Tibial nerve (tissue), 4 donors: Measurements from ENCODE around the gene SPATA16. TPM values are rescaled to one million over a fixed set of nuclear protein-coding genes. Genes with fewer than 3 reads are reported as not detected.

ENCODE experiments used
- DNase-seq, 2 donors: peaks; one replicate each; pipeline ENCODE4 v3.0.0-alpha.2; 2019; ENCODE audit warnings: low spot score in 2 of 2
- H3K27ac ChIP-seq, 4 donors: fragments of 200-600 bp; sonication (generic) in 3 of 4; one replicate each; pipeline ENCODE4 v1.5.1; 2017 to 2019; ENCODE audit warnings: mild to moderate bottlenecking in 1 of 4
- H3K27me3 ChIP-seq, 2 donors: fragments of 200-600 bp; sonication (generic) in 1 of 2; one replicate each; pipeline versions ENCODE4 v1.5.1 to v1.6.0; 2017 to 2019
- H3K36me3 ChIP-seq, 3 donors: fragments of 200-600 bp; sonication (generic); one replicate each; pipeline ENCODE4 v1.5.1; 2018 to 2019
- H3K4me1 ChIP-seq, 4 donors: fragments of 200-600 bp; sonication (generic) in 3 of 4; one replicate each; pipeline ENCODE4 v1.5.1; 2017 to 2019
- H3K4me3 ChIP-seq, 4 donors: fragments of 200-600 bp; sonication (generic) in 3 of 4; one replicate each; pipeline ENCODE4 v1.5.1; 2017 to 2019; ENCODE audit warnings: mild to moderate bottlenecking in 1 of 4, moderate library complexity in 1 of 4
- H3K9me3 ChIP-seq, 4 donors: fragments of 200-600 bp; sonication (generic) in 3 of 4; one replicate each; pipeline ENCODE4 v1.5.1; 2017 to 2019
- EP300 ChIP-seq, 2 donors: sonication (generic); formaldehyde crosslinking; IDR thresholded peaks; one replicate each; pipeline ENCODE4 v1.6.1; 2017; ENCODE audit warnings: antibody characterized with exemption in 2 of 2, mild to moderate bottlenecking in 1 of 2
- POLR2A ChIP-seq, 2 donors: fragments of 450-650 bp; IDR thresholded peaks; one replicate each; pipeline ENCODE4 v1.6.1; 2017; ENCODE audit warnings: antibody characterized with exemption in 2 of 2, mild to moderate bottlenecking in 2 of 2, moderate library complexity in 2 of 2
- WGBS, 2 donors: methylation state at CpG; one replicate each; pipeline ENCODE4 v1.1.5; 2018; 5-methylcytosine and 5-hydroxymethylcytosine counted together
- total RNA-seq, 4 donors: library from RNA; depleted of rRNA; stranded (reverse); fragments of >200 nt; gene quantifications; one replicate each; pipeline ENCODE4 v1.1.0, GENCODE V29; 2016
- TF ChIP-seq, protein P1 (sequence below), 5 experiments: fragments of 200-600 bp in 3 of 5; fragments of 450-650 bp in 2 of 5; sonication (generic) in 3 of 5; IDR thresholded peaks; one replicate each; pipeline ENCODE4 v1.5.1; 2016 to 2019; ENCODE audit warnings: antibody characterized with exemption in 5 of 5, mild to moderate bottlenecking in 3 of 5, moderate library complexity in 2 of 5

SPATA16 gene
- total RNA-seq, 4 donors from 2014 or later: not detected

DNA sequence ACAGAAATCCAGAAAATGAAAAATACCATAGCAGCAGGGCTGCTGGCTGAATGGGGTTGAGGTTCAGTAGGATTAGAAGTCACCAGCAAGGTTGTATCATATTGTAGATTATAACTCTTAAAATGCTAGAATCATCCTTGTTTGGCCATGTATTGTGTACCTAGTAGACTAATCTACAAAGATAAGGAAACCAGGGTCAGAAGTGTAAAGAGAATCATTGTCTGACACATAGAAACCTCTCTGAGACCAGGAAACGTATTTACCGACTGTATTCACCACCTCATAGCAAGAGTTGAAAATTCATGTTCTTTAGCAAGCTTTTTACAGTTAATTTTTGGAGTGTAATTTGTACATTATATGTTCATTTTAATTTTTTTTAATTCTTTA, 221.7 kb downstream of the SPATA16 start:
- no peak for DNase-seq
- no peaks in the 10 kb centered on the region for H3K27me3 ChIP-seq
- 89 to 92% methylated on average over 2 of the region's 2 CpGs for WGBS, 2 donors
- no peaks in the 10 kb centered on the region for H3K9me3 ChIP-seq
- no peak for TF ChIP-seq EP300 (IDR thresholded peaks at IDR 0.05)
- TF ChIP-seq, protein P1, sequence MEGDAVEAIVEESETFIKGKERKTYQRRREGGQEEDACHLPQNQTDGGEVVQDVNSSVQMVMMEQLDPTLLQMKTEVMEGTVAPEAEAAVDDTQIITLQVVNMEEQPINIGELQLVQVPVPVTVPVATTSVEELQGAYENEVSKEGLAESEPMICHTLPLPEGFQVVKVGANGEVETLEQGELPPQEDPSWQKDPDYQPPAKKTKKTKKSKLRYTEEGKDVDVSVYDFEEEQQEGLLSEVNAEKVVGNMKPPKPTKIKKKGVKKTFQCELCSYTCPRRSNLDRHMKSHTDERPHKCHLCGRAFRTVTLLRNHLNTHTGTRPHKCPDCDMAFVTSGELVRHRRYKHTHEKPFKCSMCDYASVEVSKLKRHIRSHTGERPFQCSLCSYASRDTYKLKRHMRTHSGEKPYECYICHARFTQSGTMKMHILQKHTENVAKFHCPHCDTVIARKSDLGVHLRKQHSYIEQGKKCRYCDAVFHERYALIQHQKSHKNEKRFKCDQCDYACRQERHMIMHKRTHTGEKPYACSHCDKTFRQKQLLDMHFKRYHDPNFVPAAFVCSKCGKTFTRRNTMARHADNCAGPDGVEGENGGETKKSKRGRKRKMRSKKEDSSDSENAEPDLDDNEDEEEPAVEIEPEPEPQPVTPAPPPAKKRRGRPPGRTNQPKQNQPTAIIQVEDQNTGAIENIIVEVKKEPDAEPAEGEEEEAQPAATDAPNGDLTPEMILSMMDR (IDR thresholded peaks at IDR 0.05): no peak
- no peak for TF ChIP-seq POLR2A (IDR thresholded peaks at IDR 0.05)
- H3K4me3 ChIP-seq: no peak overlapping the region
- peaks cover 0 to 13% (median 4%) of the 10 kb centered on the region in 4 donors for H3K4me1 ChIP-seq
- H3K27ac ChIP-seq: no peak overlapping the region
- H3K36me3 ChIP-seq: no peaks in the 10 kb centered on the region

DNA sequence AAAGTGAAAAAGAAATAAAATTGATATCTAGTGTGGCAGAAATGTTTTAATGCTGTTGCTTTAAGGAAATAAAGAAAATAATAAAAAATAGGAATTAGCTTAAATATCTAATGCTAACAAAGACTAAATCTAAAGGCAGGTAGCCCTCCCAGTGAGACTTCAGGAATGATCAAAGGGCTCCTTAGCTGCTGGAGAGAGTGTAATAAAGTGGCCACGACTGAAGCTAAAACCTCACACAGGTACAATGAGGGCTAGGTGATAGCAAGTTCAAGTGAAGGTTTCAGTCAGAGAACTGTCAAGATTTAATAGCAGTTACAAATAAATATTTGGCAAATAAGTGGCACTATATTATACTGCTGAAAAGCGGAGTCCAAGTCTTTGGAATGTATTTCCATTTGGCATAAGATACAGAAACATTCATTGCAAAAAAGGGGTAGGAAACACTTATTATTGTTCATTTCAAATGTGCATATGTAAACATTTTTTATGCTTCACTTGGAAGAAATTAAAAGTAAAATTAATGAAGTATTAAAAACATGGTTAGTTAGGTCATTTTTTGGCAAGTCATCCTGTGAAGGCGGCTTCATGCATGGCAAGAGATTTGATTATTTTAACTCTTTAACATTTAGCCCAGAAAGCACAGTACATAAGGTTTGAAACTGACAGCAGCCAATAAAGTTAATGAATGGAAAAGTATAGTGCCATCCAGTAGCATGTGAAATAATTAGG, 222.3 kb downstream of the SPATA16 start:
- Histone ChIP-seq H3K4me1 (peaks cover 0 to 18% (median 4%) of the 10 kb centered on the region in 4 donors), H3K9me3 (no peaks in the 10 kb centered on the region), H3K27me3 (no peaks in the 10 kb centered on the region), H3K27ac (no peak overlapping the region), H3K36me3 (no peaks in the 10 kb centered on the region), H3K4me3 (no peak overlapping the region)
- WGBS, 2 donors: 30 to 39% methylated on average over 3 of the region's 3 CpGs
- TF ChIP-seq EP300 (IDR thresholded peaks at IDR 0.05): no peak
- TF ChIP-seq, protein P1 (IDR thresholded peaks at IDR 0.05): no peak
- TF ChIP-seq POLR2A (IDR thresholded peaks at IDR 0.05): no peak
- DNase-seq: no peak

DNA sequence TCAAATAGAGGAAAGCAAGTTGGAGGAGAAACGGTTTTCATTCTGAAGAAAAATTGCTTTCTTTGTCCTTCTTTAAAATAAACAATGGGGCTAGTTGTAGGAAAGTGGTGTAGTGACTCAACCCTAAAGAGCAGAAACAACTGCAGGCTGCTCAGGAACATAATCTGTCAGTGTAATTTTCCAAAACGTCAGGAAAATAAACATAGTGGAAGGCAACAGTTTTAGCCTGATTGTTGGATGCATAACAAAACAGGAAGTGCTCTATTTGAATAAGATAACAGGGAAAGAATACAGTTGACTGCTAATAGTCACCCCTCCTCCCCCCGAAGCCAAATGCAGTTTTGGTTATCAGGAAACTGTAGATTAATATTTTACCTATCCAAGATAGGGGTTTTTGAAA, 222.9 kb downstream of the SPATA16 start:
- H3K4me1 ChIP-seq: peaks cover 0 to 18% (median 4%) of the 10 kb centered on the region in 4 donors
- DNase-seq: no peak

DNA sequence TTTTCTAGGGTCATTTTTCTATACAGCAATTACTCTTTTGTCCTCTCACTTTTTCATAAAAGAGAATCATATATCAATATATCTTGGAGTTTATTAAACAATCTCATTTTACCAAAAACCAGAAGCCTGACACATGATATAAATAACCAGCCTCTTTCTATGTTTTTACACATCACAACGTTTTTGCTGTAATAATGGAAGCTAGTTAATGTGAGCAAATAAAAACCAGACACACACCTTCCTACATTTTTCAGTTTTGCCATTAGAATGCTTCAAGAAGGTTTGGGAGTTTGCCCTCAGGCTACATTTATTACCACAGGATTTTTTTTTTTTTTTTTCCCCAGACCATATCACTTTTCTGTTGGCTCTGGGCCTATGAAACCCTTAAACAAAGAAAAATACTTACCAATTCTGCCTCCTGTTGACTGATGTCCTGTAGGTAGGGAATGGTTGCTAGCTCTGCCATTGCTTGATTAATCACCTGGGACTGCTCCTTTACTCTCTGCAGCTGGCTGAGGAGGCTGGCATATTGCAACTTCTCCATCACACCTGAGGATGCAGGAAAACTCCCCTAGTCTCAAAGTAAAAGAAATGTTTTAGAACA, 225.0 kb downstream of the SPATA16 start:
- 51 to 52% methylated on average over 1 of the region's 1 CpG for WGBS, 2 donors
- Histone ChIP-seq H3K4me1 (peaks cover 0 to 18% (median 4%) of the 10 kb centered on the region in 4 donors), H3K27me3 (no peaks in the 10 kb centered on the region), H3K27ac (no peak overlapping the region), H3K4me3 (no peak overlapping the region), H3K9me3 (no peaks in the 10 kb centered on the region), H3K36me3 (no peaks in the 10 kb centered on the region)
- TF ChIP-seq, protein P1 (IDR thresholded peaks at IDR 0.05): no peak
- TF ChIP-seq POLR2A (IDR thresholded peaks at IDR 0.05): no peak
- TF ChIP-seq EP300 (IDR thresholded peaks at IDR 0.05): no peak
- DNase-seq: no peak

More for the DNA sequence above, 222.9 kb downstream of the SPATA16 start:
- 10 to 15% methylated on average over 3 of the region's 3 CpGs for WGBS, 2 donors
- no peak for TF ChIP-seq EP300 (IDR thresholded peaks at IDR 0.05)
- no peak for TF ChIP-seq POLR2A (IDR thresholded peaks at IDR 0.05)
- TF ChIP-seq, protein P1 (IDR thresholded peaks at IDR 0.05): no peak
- H3K27ac ChIP-seq: no peak overlapping the region
- no peaks in the 10 kb centered on the region for H3K9me3 ChIP-seq
- H3K4me3 ChIP-seq: no peak overlapping the region
- H3K27me3 ChIP-seq: no peaks in the 10 kb centered on the region
- no peaks in the 10 kb centered on the region for H3K36me3 ChIP-seq

DNA sequence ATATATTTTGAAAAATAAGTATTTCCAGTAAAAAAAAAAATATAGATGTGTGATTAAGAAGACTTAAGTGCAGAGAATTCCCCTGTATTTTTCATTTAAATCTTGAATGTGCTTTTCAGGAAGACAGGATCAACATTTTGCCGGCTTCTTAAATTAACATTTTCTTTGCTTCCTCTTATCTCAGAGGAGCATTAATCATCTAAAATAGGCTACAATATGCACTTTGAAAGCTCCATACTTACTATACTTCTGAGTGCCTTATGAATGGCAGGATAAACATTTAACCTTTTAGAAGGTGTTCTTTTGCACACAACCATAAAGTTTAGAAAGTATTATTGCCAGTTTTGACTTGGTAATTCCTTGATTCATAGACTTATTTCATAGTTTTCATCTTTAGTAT, 226.2 kb downstream of the SPATA16 start:
- no peak for DNase-seq
- no peaks in the 10 kb centered on the region for H3K36me3 ChIP-seq
- no peak overlapping the region for H3K27ac ChIP-seq
- no peak for TF ChIP-seq EP300 (IDR thresholded peaks at IDR 0.05)
- TF ChIP-seq, protein P1 (IDR thresholded peaks at IDR 0.05): no peak
- no peak for TF ChIP-seq POLR2A (IDR thresholded peaks at IDR 0.05)
- H3K9me3 ChIP-seq: no peaks in the 10 kb centered on the region
- no peak overlapping the region for H3K4me3 ChIP-seq
- 34 to 48% methylated on average over 1 of the region's 1 CpG for WGBS, 2 donors
- peaks cover 0 to 18% (median 4%) of the 10 kb centered on the region in 4 donors for H3K4me1 ChIP-seq
- H3K27me3 ChIP-seq: no peaks in the 10 kb centered on the region
